Smooth muscle cell (in vitro differentiated cells): ENCODE data around the gene CD300E. TPM values are rescaled to one million over a fixed set of nuclear protein-coding genes. Genes with fewer than 3 reads are reported as not detected.

Source experiments
- DNase-seq: peaks from one replicate; lab custom pipeline; 2025; ENCODE audit not compliant: unreplicated experiment; lab: John Stamatoyannopoulos, UW
- H2AFZ ChIP-seq: fragments of 200-600 bp; sonication (generic); 2 replicates; pipeline ENCODE4 v1.6.0; 2016; ENCODE audit warnings: antibody characterized with exemption, low read depth, mild to moderate bottlenecking
- H3F3A ChIP-seq: fragments of 200-600 bp; sonication (generic); 2 replicates; pipeline ENCODE4 v1.6.0; 2017; ENCODE audit warnings: antibody characterized with exemption, low read depth
- H3K27ac ChIP-seq: fragments of 200-600 bp; sonication (generic); 2 replicates; pipeline ENCODE4 v1.5.1; 2016; ENCODE audit warnings: low read depth, mild to moderate bottlenecking
- H3K27me3 ChIP-seq: fragments of 200-600 bp; sonication (generic); 2 replicates; pipeline ENCODE4 v1.6.1; 2016; ENCODE audit warnings: low read depth, mild to moderate bottlenecking
- H3K36me3 ChIP-seq: fragments of 200-600 bp; sonication (generic); 2 replicates; pipeline ENCODE4 v1.5.1; 2016; ENCODE audit warnings: low read depth
- H3K4me1 ChIP-seq: fragments of 200-600 bp; sonication (generic); 2 replicates; pipeline ENCODE4 v1.5.1; 2016; ENCODE audit warnings: low read depth
- H3K4me2 ChIP-seq: fragments of 200-600 bp; sonication (generic); 2 replicates; pipeline ENCODE4 v1.6.0; 2016; ENCODE audit warnings: mild to moderate bottlenecking
- H3K4me3 ChIP-seq: fragments of 200-600 bp; sonication (generic); 2 replicates; pipeline ENCODE4 v1.5.1; 2016; ENCODE audit warnings: mild to moderate bottlenecking
- H3K79me2 ChIP-seq: fragments of 200-600 bp; sonication (generic); 2 replicates; pipeline ENCODE4 v1.6.0; 2016; ENCODE audit warnings: low read depth, mild to moderate bottlenecking
- H3K9ac ChIP-seq: fragments of 200-600 bp; sonication (generic); 2 replicates; pipeline ENCODE4 v1.6.0; 2016; ENCODE audit warnings: low read depth
- H3K9me3 ChIP-seq: fragments of 200-600 bp; sonication (generic); replicated peaks from 2 replicates; pipeline ENCODE4 v1.5.1; 2016; ENCODE audit warnings: low read depth
- H4K20me1 ChIP-seq: fragments of 200-600 bp; sonication (generic); 2 replicates; pipeline ENCODE4 v1.6.0; 2016; ENCODE audit warnings: low read depth
- WGBS: methylation state at CpG from one replicate; pipeline ENCODE4 v1.1.7; 2016; ENCODE audit warnings: low lambda C conversion rate; 5-methylcytosine and 5-hydroxymethylcytosine counted together
- polyA plus RNA-seq: library from polyadenylated mRNA; unstranded; fragments of >200 nt; fragmentation: Nextera tagmentation; extraction: Ambion mirVana; gene quantifications from 2 replicates; pipeline ENCODE4 v1.2.1, GENCODE V29; 2016
- total RNA-seq: library from RNA; depleted of rRNA; stranded (reverse); fragments of >200 nt; gene quantifications from 2 replicates; pipeline ENCODE4 v1.2.3, GENCODE V29; 2014
- TF ChIP-seq, protein P1 (sequence below): fragments of 200-600 bp; sonication (generic); IDR thresholded peaks from 2 replicates; pipeline ENCODE4 v1.5.1; 2017; ENCODE audit warnings: borderline replicate concordance, mild to moderate bottlenecking, antibody characterized with exemption; ENCODE audit not compliant: insufficient read depth, poor library complexity, severe bottlenecking

The CD300E gene
- total and polyA plus RNA-seq, 2 experiments from 2014 or later, result not detected

DNA sequence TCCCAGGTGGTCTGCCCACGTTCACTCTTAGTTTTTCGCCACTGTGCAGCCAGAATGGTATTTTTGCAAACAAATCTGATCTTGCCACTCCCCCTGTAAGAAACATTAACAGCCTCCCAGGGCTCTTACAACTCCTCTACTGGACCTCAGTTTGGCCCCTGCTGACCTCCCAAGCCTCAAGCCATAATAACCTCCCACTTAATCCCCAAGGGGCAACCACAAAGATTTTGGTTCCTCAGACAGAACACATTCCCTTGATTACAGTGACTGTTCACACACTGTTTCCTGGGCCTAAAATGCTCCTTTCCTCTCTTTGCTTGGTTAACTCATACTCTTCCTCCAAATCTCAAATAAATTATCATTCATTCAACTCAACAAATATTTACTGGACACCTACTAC, 21.5 kb upstream of the CD300E start:
- H3K27ac ChIP-seq, result no peak overlapping the region
- H3K36me3 ChIP-seq, result no peaks in the 10 kb centered on the region
- TF ChIP-seq, protein P1, sequence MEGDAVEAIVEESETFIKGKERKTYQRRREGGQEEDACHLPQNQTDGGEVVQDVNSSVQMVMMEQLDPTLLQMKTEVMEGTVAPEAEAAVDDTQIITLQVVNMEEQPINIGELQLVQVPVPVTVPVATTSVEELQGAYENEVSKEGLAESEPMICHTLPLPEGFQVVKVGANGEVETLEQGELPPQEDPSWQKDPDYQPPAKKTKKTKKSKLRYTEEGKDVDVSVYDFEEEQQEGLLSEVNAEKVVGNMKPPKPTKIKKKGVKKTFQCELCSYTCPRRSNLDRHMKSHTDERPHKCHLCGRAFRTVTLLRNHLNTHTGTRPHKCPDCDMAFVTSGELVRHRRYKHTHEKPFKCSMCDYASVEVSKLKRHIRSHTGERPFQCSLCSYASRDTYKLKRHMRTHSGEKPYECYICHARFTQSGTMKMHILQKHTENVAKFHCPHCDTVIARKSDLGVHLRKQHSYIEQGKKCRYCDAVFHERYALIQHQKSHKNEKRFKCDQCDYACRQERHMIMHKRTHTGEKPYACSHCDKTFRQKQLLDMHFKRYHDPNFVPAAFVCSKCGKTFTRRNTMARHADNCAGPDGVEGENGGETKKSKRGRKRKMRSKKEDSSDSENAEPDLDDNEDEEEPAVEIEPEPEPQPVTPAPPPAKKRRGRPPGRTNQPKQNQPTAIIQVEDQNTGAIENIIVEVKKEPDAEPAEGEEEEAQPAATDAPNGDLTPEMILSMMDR, result no peak
- DNase-seq, result no peak
- H3F3A ChIP-seq, result peaks cover 4% of the 10 kb centered on the region
- 87% methylated on average over 2 of the region's 2 CpGs for WGBS
- H3K27me3 ChIP-seq, result peaks cover 6% of the 10 kb centered on the region
- H4K20me1 ChIP-seq, result no peaks in the 10 kb centered on the region
- no peaks in the 10 kb centered on the region for H3K4me1 ChIP-seq
- H3K79me2 ChIP-seq, result no peaks in the 10 kb centered on the region
- H3K9ac ChIP-seq, result no peak overlapping the region
- no peak overlapping the region for H3K4me3 ChIP-seq
- no peaks in the 10 kb centered on the region for H3K9me3 ChIP-seq
- H3K4me2 ChIP-seq, result no peak overlapping the region
- no peak overlapping the region for H2AFZ ChIP-seq

DNA sequence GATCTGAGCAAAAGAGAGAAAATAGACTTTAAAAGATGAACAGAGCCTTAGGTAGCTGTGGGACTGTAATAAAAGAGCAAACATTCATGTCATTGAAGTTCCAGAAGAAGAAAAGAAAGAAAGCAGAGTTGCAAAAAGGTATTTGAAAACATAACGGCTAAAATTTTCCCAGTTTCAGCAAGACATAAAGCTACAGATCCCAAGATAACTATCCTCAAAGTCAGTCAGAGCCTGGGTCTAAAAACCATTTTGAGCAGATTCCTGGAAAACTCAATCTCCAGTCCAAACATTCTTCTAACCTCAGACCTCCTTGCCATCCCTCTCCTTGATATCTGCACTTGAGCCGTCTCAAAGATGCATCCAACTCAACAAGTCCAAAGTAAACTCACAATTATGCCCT, 20.9 kb upstream of the CD300E start:
- H3K4me1 ChIP-seq, result no peaks in the 10 kb centered on the region
- no peaks in the 10 kb centered on the region for H3F3A ChIP-seq
- no peak overlapping the region for H2AFZ ChIP-seq
- TF ChIP-seq, protein P1, result no peak
- no peak overlapping the region for H3K27ac ChIP-seq
- H3K9me3 ChIP-seq, result no peaks in the 10 kb centered on the region
- no peaks in the 10 kb centered on the region for H4K20me1 ChIP-seq
- H3K4me2 ChIP-seq, result no peak overlapping the region
- WGBS, result 58% methylated on average over 2 of the region's 2 CpGs
- DNase-seq, result no peak
- H3K27me3 ChIP-seq, result peaks cover 6% of the 10 kb centered on the region
- H3K9ac ChIP-seq, result no peak overlapping the region
- no peak overlapping the region for H3K4me3 ChIP-seq
- H3K79me2 ChIP-seq, result no peaks in the 10 kb centered on the region
- H3K36me3 ChIP-seq, result no peaks in the 10 kb centered on the region

DNA sequence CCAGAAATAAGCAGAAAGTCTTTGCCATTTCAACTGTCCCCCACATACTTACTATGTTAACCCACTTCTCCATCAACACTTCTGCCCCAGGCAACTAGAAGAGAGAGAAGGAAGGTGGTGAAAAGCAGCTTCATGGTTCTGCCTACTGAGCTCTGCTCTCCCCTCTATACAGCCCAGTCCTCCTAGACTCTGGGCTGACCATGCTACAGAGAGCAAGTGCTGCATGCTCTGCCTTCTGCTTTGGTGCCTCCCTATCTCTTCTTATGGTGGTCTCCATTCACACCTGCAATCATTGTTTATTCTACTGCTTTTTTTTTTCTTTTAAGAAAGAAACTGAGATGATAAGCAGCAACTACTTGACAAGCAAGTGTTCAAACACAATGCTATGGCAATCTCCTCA, 20.3 kb upstream of the CD300E start:
- no peak overlapping the region for H3K4me3 ChIP-seq
- H3K27me3 ChIP-seq, result peaks cover 6% of the 10 kb centered on the region
- no peak for DNase-seq
- H3K9me3 ChIP-seq, result no peaks in the 10 kb centered on the region
- no peaks in the 10 kb centered on the region for H3K36me3 ChIP-seq
- H3F3A ChIP-seq, result no peaks in the 10 kb centered on the region
- no peaks in the 10 kb centered on the region for H3K79me2 ChIP-seq
- no peak overlapping the region for H3K4me2 ChIP-seq
- no peak overlapping the region for H3K27ac ChIP-seq
- H3K4me1 ChIP-seq, result no peaks in the 10 kb centered on the region
- H2AFZ ChIP-seq, result no peak overlapping the region
- no peak overlapping the region for H3K9ac ChIP-seq
- H4K20me1 ChIP-seq, result no peaks in the 10 kb centered on the region
- TF ChIP-seq, protein P1, result no peak

DNA sequence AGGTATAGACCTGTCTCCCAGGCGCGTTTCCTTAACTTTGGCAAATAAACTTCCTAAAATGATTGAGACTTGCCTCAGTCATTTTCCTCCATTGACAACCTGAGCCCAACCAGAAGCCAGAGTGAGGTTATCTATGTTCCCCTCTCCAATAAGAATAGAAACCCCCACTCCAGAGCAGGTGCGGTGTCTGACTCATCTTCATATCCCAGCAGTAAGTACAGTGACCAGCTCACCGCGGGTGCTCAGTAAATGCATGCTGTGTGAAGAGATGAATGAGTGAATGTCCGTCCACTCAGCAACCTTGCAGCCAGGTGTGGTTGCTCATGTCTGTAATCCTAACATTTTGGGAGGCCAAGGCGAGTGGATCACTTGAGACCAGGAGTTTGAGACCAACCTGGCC, 19.5 kb upstream of the CD300E start:
- Histone ChIP-seq H3K4me2 (no peak overlapping the region), H3K27ac (no peak overlapping the region), H3K4me3 (no peak overlapping the region), H3K4me1 (no peaks in the 10 kb centered on the region), H2AFZ (no peak overlapping the region), H3K9ac (no peak overlapping the region), H3F3A (no peaks in the 10 kb centered on the region), H3K79me2 (no peaks in the 10 kb centered on the region), H3K9me3 (no peaks in the 10 kb centered on the region), H3K27me3 (peaks cover 6% of the 10 kb centered on the region), H4K20me1 (no peaks in the 10 kb centered on the region), H3K36me3 (no peaks in the 10 kb centered on the region)
- 96% methylated on average over 7 of the region's 7 CpGs for WGBS
- TF ChIP-seq, protein P1, result no peak
- DNase-seq, result no peak
